ENCODE measurements around the gene IL17F.

DNA sequence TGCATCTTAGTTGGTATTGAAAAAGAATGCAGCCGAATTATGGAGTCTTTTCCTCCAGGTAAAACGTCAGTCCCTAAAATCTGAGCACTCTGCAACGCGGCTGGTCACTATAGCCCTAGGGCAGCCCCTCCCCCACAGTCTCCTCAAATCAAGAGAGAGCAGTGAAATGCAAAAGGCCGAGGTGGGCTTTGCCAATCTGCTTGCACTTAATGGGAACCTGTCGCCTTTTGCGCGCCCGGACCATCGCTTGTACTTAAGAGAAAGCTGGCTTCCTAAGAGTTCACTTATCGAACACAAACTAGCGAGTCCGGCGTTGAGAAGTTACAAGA lies 39.8 kb upstream of the IL17F start:
- no peak for TF ChIP-seq POLR2A (IDR thresholded peaks at IDR 0.05)
- TF ChIP-seq, protein P1, sequence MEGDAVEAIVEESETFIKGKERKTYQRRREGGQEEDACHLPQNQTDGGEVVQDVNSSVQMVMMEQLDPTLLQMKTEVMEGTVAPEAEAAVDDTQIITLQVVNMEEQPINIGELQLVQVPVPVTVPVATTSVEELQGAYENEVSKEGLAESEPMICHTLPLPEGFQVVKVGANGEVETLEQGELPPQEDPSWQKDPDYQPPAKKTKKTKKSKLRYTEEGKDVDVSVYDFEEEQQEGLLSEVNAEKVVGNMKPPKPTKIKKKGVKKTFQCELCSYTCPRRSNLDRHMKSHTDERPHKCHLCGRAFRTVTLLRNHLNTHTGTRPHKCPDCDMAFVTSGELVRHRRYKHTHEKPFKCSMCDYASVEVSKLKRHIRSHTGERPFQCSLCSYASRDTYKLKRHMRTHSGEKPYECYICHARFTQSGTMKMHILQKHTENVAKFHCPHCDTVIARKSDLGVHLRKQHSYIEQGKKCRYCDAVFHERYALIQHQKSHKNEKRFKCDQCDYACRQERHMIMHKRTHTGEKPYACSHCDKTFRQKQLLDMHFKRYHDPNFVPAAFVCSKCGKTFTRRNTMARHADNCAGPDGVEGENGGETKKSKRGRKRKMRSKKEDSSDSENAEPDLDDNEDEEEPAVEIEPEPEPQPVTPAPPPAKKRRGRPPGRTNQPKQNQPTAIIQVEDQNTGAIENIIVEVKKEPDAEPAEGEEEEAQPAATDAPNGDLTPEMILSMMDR (IDR thresholded peaks at IDR 0.05), result no peak

Data from ovary (tissue), 3 donors.